GM12801 (cell line): ENCODE results near the gene UQCRC2.

Experiments used
- CTCF ChIP-seq: IDR thresholded peaks from one replicate; pipeline ENCODE4 v1.5.1; 2011; ENCODE audit warnings: control low read depth; ENCODE audit not compliant: insufficient read length; ENCODE audit errors: extremely low read depth

Gene UQCRC2

DNA sequence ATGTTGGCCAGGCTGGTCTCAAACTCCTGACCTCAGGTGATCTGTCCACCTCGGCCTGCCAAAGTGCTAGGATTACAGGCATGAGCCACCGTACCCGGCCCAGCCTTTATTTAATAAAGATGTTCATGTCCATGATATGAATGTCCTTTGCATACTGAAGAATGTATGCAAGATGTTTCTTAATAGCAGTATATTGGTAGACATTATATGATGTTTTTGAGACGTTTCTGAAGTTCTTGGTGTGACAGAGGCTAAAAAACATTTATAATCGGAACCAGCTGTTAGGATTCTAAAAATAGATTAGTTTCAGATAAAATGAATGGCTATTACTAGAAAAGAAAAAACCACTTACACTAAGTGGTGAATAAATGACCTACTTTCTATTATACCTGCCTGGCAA is 36.0 kb downstream of the UQCRC2 start:
- no peak for TF ChIP-seq CTCF

DNA sequence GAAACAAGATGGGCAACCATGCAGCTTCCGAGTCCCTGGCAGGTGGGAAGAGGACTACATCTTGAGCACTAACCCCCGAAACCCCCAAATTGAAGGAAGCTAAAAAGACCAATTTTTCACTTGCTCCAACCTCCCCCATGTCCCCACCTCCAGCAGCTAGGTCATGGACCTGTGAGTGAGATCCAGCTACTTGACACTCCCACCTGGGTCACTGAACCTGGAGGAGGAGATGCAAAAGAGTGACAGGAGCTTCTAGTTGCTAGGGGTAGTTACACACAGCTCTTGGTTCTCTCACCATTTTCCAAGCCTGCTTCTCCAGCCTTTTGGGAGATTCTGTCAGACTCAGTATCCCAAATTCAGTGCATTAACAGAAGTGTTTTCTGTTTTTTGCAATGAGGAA is 36.6 kb downstream of the UQCRC2 start:
- no peak for TF ChIP-seq CTCF

DNA sequence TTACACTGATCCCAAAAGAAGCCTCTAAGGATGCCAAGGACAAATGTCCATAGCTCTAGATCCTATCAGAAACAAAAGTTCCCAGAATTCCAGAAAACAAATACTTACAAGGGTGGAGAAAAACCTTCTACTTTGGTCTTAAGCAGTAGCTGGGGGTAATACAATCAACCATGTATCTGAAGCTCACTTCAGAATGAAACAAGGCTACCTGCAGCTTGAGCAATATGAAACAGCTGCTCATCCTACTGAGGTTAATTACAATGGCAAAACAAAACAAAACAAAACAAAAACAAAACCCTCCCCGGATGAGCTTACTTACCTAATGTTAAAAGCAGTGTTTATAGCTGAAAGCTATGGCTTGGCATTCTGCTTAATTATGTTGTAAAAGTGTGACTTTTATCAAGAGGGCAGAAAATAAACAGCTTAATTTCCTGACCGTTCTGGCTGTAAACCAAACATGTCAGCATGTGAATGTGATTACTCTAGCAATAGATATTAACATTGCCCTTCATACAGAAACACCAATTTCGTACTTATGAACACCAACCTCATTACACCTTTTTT is 37.3 kb downstream of the UQCRC2 start:
- TF ChIP-seq CTCF, result no peak

DNA sequence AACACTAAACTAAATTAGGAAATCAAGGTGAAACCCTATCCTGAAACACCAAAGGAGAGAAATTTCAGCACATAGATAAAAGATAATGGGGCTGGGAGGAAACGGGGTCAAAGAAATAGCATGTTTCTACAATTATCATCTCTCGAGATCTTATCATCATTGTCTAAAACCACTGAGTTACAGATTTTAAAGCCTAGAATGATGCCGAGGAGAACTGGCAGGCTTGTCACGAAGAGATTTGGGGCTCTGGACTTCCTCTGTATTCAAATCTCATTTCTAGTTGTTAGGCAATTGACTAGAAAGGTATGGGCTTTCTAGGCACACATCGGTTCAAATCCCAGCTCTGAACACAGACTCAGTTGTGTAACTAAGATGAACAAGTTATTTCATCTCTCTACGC is 38.5 kb downstream of the UQCRC2 start:
- no peak for TF ChIP-seq CTCF

- TF ChIP-seq CTCF, result no peak
Measured at GRCh38 chr16:21994856-21995465, 41.8 kb downstream of the UQCRC2 start.

GRCh38 chr16:21996923-21997696 is 43.9 kb downstream of the UQCRC2 start:
- TF ChIP-seq CTCF, result no peak

- TF ChIP-seq CTCF, result no peak
Measured at GRCh38 chr16:21997697-21998480, 44.7 kb downstream of the UQCRC2 start.
